SK-N-SH treated with all-trans-retinoic acid at 6 μM for 48 hours (cell line): Measurements from ENCODE around the gene SRMS.

ENCODE experiments used
- ATAC-seq: fragments of 200-7000 bp; cut with Tn5 transposase; 3 replicates; pipeline ENCODE4 v1.9.1; 2020; ENCODE audit warnings: mild to moderate bottlenecking, moderate library complexity
- ARNTL ChIP-seq: fragments of 450-650 bp; formaldehyde crosslinking; IDR thresholded peaks from 2 replicates; pipeline ENCODE4 v1.5.0; 2020; ENCODE audit warnings: low read depth, mild to moderate bottlenecking, moderate library complexity, borderline replicate concordance
- BACH2 ChIP-seq: fragments of 250-450 bp; sonication (Bioruptor Pico); IDR thresholded peaks from 2 replicates; pipeline ENCODE4 v1.9.0; 2021; ENCODE audit warnings: mild to moderate bottlenecking, borderline replicate concordance
- CSDC2 ChIP-seq: fragments of 250-450 bp; sonication (Bioruptor Pico); IDR thresholded peaks from 2 replicates; pipeline ENCODE4 v1.5.0; 2020; ENCODE audit warnings: mild to moderate bottlenecking, moderate library complexity
- ESRRG ChIP-seq: fragments of 250-450 bp; sonication (Bioruptor Pico); IDR thresholded peaks from 2 replicates; pipeline ENCODE4 v1.6.1; 2021; ENCODE audit warnings: mild to moderate bottlenecking
- GLIS3 ChIP-seq: fragments of 250-450 bp; sonication (Bioruptor Pico); IDR thresholded peaks from 2 replicates; pipeline ENCODE4 v1.5.0; 2020; ENCODE audit warnings: mild to moderate bottlenecking, moderate library complexity
- ISL1 ChIP-seq: fragments of 250-450 bp; sonication (Bioruptor Pico); IDR thresholded peaks from 2 replicates; pipeline ENCODE4 v2.1.2; 2022; ENCODE audit warnings: mild to moderate bottlenecking, moderate library complexity
- OSR1 ChIP-seq: fragments of 250-450 bp; sonication (Bioruptor Pico); IDR thresholded peaks from 2 replicates; pipeline ENCODE4 v1.8.0; 2022; ENCODE audit warnings: moderate library complexity, mild to moderate bottlenecking, inconsistent platforms
- RARB ChIP-seq: fragments of 250-450 bp; sonication (Bioruptor Pico); IDR thresholded peaks from 2 replicates; pipeline ENCODE4 v1.8.0; 2021; ENCODE audit warnings: mild to moderate bottlenecking, moderate library complexity
- SNAI2 ChIP-seq: fragments of 250-450 bp; sonication (Bioruptor Pico); IDR thresholded peaks from 2 replicates; pipeline ENCODE4 v1.5.0; 2020; ENCODE audit warnings: mild to moderate bottlenecking, moderate library complexity
- TCF4 ChIP-seq: fragments of 250-450 bp; sonication (Bioruptor Pico); IDR thresholded peaks from 2 replicates; pipeline ENCODE4 v1.8.0; 2021; ENCODE audit warnings: mild to moderate bottlenecking, moderate library complexity, borderline replicate concordance
- ZC3H10 ChIP-seq: fragments of 250-450 bp; sonication (Bioruptor Pico); IDR thresholded peaks from 2 replicates; pipeline ENCODE4 v1.5.1; 2021; ENCODE audit warnings: mild to moderate bottlenecking, moderate library complexity
- ZFP3 ChIP-seq: fragments of 250-450 bp; sonication (Bioruptor Pico); IDR thresholded peaks from 2 replicates; pipeline ENCODE4 v1.5.0; 2020; ENCODE audit warnings: mild to moderate bottlenecking, moderate library complexity
- ZFP30 ChIP-seq: fragments of 450-650 bp; formaldehyde crosslinking; IDR thresholded peaks from 2 replicates; pipeline ENCODE4 v1.5.0; 2022; ENCODE audit warnings: mild to moderate bottlenecking, moderate library complexity
- ZNF565 ChIP-seq: fragments of 450-650 bp; formaldehyde crosslinking; conservative IDR thresholded peaks from 2 replicates; pipeline ENCODE4 v1.5.0; 2020; ENCODE audit warnings: low read depth, mild to moderate bottlenecking, moderate library complexity
- ZNF70 ChIP-seq: fragments of 450-650 bp; formaldehyde crosslinking; IDR thresholded peaks from 2 replicates; pipeline ENCODE4 v1.5.0; 2020; ENCODE audit warnings: mild to moderate bottlenecking, moderate library complexity
- ZNF8 ChIP-seq: fragments of 450-650 bp; formaldehyde crosslinking; IDR thresholded peaks from 2 replicates; pipeline ENCODE4 v1.5.0; 2020; ENCODE audit warnings: mild to moderate bottlenecking, moderate library complexity
- TF ChIP-seq, protein P1 (sequence below): fragments of 250-450 bp; sonication (Bioruptor Pico); IDR thresholded peaks from 2 replicates; pipeline ENCODE4 v1.8.0; 2020; ENCODE audit warnings: mild to moderate bottlenecking, moderate library complexity, borderline replicate concordance
- TF ChIP-seq, protein P2 (sequence below): fragments of 250-450 bp; sonication (Bioruptor Pico); IDR thresholded peaks from 2 replicates; pipeline ENCODE4 v1.5.0; 2020; ENCODE audit warnings: mild to moderate bottlenecking, moderate library complexity
- TF ChIP-seq, protein P3 (sequence below): fragments of 250-450 bp; sonication (Bioruptor Pico); IDR thresholded peaks from 2 replicates; pipeline ENCODE4 v1.5.1; 2021; ENCODE audit warnings: mild to moderate bottlenecking, moderate library complexity
- TF ChIP-seq, protein P4 (sequence below): fragments of 250-450 bp; sonication (Bioruptor Pico); IDR thresholded peaks from 2 replicates; pipeline ENCODE4 v1.5.1; 2020; ENCODE audit warnings: low read depth, mild to moderate bottlenecking, moderate library complexity

Gene SRMS

DNA sequence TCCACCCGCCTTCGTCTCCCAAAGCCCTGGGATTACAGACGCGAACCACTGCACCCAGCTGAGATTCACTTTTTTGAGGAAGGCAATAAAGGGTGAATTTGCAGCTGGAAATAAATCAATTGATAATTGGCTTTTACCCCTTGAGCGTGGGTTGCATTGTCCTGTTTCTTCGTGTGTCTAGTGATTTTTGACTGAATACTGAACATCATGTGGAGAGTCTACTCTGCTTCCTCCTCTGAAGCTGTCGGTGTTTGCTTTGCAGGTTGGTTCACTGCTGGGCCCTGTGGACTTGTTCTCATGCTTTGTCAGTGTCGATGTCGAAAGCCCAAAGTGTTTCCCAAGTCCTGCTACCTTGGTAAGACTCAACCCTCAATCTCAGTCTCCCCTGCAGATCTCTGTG is 42.9 kb downstream of the SRMS start:
- ATAC-seq: no peak
- no peak for TF ChIP-seq ISL1 (CRISPR knock-in tag)
- no peak for TF ChIP-seq CSDC2

DNA sequence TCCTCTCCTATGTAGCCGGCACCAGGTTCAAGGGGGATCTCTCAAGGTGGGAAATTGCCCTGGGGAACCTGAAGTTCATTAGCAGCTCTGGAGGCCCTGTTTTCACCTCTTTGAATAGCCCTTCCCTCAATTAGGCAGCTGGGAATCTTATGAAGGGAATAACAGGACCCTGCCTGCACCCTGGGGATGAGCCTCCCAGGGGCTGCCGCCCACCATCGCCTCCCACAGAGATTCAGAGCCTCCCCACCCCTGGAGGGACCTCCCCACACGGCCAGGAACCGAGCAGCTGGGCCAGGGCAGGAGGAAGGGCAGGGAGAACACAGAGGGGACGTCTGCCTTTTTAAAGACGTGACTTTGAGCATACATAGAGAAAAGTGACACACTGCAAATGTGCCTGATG is 44.0 kb downstream of the SRMS start:
- TF ChIP-seq ZFP3 (CRISPR knock-in tag) (no peak), GLIS3 (CRISPR knock-in tag) (no peak), ZNF8 (CRISPR knock-in tag) (no peak), TCF4 (CRISPR knock-in tag) (no peak)
- no peak for ATAC-seq

DNA sequence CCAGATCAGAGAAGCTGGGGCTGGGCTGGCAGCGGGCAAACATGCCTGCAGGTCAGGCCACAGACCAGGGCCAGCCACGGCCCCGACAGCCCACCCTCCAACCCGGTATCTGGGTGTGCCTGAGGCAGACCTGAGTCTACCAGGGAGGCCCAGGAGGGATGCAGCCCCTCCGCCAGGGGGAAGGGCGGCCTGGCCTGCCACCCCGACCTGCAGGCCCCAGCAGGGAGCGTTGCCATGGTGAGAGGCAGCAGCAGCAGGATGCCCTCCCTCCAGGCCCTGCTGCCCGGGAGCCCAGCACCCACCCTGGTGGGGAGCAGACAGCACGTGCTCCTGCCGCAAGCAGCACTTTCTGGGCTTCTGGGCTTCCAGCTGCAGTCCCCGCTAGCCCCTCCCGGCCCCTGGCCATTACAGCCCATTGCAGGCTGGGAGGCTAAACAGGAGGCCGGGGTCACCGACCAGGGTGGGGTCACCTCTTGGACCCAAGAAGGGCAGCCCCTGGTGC is 44.8 kb downstream of the SRMS start:
- TF ChIP-seq, protein P1, sequence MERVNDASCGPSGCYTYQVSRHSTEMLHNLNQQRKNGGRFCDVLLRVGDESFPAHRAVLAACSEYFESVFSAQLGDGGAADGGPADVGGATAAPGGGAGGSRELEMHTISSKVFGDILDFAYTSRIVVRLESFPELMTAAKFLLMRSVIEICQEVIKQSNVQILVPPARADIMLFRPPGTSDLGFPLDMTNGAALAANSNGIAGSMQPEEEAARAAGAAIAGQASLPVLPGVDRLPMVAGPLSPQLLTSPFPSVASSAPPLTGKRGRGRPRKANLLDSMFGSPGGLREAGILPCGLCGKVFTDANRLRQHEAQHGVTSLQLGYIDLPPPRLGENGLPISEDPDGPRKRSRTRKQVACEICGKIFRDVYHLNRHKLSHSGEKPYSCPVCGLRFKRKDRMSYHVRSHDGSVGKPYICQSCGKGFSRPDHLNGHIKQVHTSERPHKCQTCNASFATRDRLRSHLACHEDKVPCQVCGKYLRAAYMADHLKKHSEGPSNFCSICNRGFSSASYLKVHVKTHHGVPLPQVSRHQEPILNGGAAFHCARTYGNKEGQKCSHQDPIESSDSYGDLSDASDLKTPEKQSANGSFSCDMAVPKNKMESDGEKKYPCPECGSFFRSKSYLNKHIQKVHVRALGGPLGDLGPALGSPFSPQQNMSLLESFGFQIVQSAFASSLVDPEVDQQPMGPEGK: no peak
- no peak for TF ChIP-seq CSDC2
- no peak for TF ChIP-seq ARNTL
- TF ChIP-seq, protein P2, sequence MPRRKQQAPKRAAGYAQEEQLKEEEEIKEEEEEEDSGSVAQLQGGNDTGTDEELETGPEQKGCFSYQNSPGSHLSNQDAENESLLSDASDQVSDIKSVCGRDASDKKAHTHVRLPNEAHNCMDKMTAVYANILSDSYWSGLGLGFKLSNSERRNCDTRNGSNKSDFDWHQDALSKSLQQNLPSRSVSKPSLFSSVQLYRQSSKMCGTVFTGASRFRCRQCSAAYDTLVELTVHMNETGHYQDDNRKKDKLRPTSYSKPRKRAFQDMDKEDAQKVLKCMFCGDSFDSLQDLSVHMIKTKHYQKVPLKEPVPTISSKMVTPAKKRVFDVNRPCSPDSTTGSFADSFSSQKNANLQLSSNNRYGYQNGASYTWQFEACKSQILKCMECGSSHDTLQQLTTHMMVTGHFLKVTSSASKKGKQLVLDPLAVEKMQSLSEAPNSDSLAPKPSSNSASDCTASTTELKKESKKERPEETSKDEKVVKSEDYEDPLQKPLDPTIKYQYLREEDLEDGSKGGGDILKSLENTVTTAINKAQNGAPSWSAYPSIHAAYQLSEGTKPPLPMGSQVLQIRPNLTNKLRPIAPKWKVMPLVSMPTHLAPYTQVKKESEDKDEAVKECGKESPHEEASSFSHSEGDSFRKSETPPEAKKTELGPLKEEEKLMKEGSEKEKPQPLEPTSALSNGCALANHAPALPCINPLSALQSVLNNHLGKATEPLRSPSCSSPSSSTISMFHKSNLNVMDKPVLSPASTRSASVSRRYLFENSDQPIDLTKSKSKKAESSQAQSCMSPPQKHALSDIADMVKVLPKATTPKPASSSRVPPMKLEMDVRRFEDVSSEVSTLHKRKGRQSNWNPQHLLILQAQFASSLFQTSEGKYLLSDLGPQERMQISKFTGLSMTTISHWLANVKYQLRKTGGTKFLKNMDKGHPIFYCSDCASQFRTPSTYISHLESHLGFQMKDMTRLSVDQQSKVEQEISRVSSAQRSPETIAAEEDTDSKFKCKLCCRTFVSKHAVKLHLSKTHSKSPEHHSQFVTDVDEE (CRISPR knock-in tag): no peak
- no peak for TF ChIP-seq BACH2 (CRISPR knock-in tag)
- TF ChIP-seq ZFP3 (CRISPR knock-in tag): no peak
- ATAC-seq: no peak

DNA sequence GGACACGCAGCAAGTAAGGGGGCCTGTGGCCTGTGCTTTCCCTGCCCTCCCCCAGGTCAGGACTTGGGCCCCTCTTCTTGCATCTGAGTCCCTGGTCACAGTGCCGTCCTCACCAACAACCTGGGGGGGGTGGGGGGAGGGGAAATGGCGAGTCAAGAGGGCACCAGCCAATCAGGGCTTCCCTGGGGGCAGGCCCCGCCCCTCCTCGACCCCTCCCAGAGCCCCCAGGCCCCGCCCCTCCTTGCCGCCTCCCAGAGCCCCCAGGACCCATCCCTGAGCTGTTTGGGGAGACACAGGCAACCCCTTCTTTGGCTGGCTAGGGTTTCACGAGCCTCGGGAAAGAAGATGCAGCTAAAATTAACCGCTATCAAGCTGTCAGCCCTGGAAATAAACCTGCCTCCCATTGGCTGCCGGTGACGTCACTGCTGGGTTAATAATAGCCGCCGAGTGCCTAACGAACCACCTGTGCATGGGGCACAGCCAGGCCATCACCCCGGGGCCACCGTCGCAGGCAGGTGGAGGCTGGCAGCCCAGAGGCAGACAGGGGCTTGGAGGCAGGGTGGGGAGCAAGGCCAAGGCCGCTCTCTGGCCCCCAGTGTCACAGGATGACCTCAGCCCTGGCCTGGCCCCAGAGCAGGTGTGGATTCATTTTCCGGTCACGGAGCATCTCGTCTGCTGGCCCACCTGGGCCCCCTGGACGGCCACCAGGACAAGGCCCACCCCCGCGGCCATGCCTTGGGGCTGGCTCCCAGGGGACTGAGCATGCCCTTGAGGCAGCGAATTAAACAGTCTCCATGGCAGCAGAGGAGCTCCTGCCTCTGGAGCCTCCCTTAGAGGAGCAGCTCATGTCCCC is 45.5 kb downstream of the SRMS start:
- ATAC-seq: peak; percentile 15; the same call in 2 of the 3 replicates

More for the DNA sequence above, 45.5 kb downstream of the SRMS start:
- TF ChIP-seq, protein P2 (CRISPR knock-in tag): no peak
- TF ChIP-seq TCF4 (CRISPR knock-in tag): no peak
- TF ChIP-seq OSR1 (CRISPR knock-in tag): no peak
- TF ChIP-seq ZC3H10: no peak
- no peak for TF ChIP-seq RARB (CRISPR knock-in tag)
- no peak for TF ChIP-seq CSDC2
- no peak for TF ChIP-seq ZNF565 (CRISPR knock-in tag)
- no peak for TF ChIP-seq ZNF70 (CRISPR knock-in tag)
- TF ChIP-seq, protein P3, sequence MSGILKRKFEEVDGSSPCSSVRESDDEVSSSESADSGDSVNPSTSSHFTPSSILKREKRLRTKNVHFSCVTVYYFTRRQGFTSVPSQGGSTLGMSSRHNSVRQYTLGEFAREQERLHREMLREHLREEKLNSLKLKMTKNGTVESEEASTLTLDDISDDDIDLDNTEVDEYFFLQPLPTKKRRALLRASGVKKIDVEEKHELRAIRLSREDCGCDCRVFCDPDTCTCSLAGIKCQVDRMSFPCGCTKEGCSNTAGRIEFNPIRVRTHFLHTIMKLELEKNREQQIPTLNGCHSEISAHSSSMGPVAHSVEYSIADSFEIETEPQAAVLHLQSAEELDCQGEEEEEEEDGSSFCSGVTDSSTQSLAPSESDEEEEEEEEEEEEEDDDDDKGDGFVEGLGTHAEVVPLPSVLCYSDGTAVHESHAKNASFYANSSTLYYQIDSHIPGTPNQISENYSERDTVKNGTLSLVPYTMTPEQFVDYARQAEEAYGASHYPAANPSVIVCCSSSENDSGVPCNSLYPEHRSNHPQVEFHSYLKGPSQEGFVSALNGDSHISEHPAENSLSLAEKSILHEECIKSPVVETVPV (CRISPR knock-in tag): no peak
- TF ChIP-seq BACH2 (CRISPR knock-in tag): no peak
- no peak for TF ChIP-seq ZFP30 (CRISPR knock-in tag)
- TF ChIP-seq ZFP3 (CRISPR knock-in tag): no peak
- TF ChIP-seq, protein P1: no peak
- TF ChIP-seq ISL1 (CRISPR knock-in tag): no peak
- no peak for TF ChIP-seq ESRRG (CRISPR knock-in tag)
- TF ChIP-seq, protein P4, sequence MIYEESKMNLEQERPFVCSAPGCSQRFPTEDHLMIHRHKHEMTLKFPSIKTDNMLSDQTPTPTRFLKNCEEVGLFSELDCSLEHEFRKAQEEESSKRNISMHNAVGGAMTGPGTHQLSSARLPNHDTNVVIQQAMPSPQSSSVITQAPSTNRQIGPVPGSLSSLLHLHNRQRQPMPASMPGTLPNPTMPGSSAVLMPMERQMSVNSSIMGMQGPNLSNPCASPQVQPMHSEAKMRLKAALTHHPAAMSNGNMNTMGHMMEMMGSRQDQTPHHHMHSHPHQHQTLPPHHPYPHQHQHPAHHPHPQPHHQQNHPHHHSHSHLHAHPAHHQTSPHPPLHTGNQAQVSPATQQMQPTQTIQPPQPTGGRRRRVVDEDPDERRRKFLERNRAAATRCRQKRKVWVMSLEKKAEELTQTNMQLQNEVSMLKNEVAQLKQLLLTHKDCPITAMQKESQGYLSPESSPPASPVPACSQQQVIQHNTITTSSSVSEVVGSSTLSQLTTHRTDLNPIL (CRISPR knock-in tag): no peak
- TF ChIP-seq SNAI2 (CRISPR knock-in tag): no peak
